Kidney (tissue), 14 donors: ENCODE data around the gene NTRK1. TPM values are rescaled to one million over a fixed set of nuclear protein-coding genes. Genes with fewer than 3 reads are reported as not detected.

ENCODE experiments used
- DNase-seq, 5 donors: peaks; one replicate each; pipeline ENCODE4 v3.0.0-alpha.2; 2013 to 2020
- FAIRE-seq: peaks from 2 replicates; lab custom pipeline; 2012; peaks lifted over from hg19 to GRCh38; lab: Jason Lieb, UNC
- H3K27ac ChIP-seq, 2 donors: one replicate each; pipeline ENCODE4 v1.7.0; 2013; ENCODE audit warnings: low read depth in 2 of 2, low read length in 2 of 2, inconsistent platforms in 1 of 2
- H3K27me3 ChIP-seq: one replicate; pipeline ENCODE4 v1.7.1; 2013; ENCODE audit warnings: low read length, inconsistent platforms; ENCODE audit not compliant: control insufficient read depth, insufficient read depth
- H3K36me3 ChIP-seq, 3 donors: one replicate each; pipeline versions ENCODE4 v1.7.0 to v1.7.1; 2013; ENCODE audit warnings: low read length in 3 of 3, control low read depth in 1 of 3, inconsistent platforms in 1 of 3; ENCODE audit not compliant: insufficient read depth in 3 of 3, control insufficient read depth in 2 of 3
- H3K4me1 ChIP-seq, 3 donors: one replicate each; pipeline versions ENCODE4 v1.7.0 to v1.7.1; 2013; ENCODE audit warnings: low read length in 3 of 3, inconsistent platforms in 1 of 3, low read depth in 1 of 3; ENCODE audit not compliant: control insufficient read depth in 2 of 3, insufficient read depth in 2 of 3
- H3K4me3 ChIP-seq, 3 donors: one replicate each; pipeline versions ENCODE4 v1.7.0 to v1.8.1; 2013; ENCODE audit warnings: low read length in 3 of 3, control low read depth in 1 of 3, inconsistent platforms in 1 of 3
- H3K9ac ChIP-seq, 3 donors: one replicate each; pipeline versions ENCODE4 v1.7.0 to v1.7.1; 2013; ENCODE audit warnings: low read length in 3 of 3, control low read depth in 1 of 3, inconsistent platforms in 1 of 3
- H3K9me3 ChIP-seq, 3 donors: one replicate each; pipeline versions ENCODE4 v1.7.0 to v1.7.1; 2013; ENCODE audit warnings: low read length in 3 of 3, control low read depth in 1 of 3, inconsistent platforms in 1 of 3; ENCODE audit not compliant: control insufficient read depth in 2 of 3, insufficient read depth in 1 of 3
- intact Hi-C: fragments of 100-400 bp; cut with DNase I; formaldehyde crosslinking; loops from one replicate; pipeline ENCODE4 v1.11.1; 2022
- polyA plus RNA-seq: library from polyadenylated mRNA; stranded (reverse); fragments of 350-450 nt; fragmentation: Illumina TruSeq; extraction: RNeasy Lipid Tissue Mini Kit (QIAGEN cat#74804); gene quantifications from one replicate; pipeline ENCODE4 v1.2.3, GENCODE V29; 2014; ENCODE audit warnings: low read depth, low replicate concordance; ENCODE audit not compliant: insufficient read depth
- total RNA-seq: library from RNA; stranded (reverse); fragmentation: NEBNext Ultra II Directional; extraction: Animal tissue kit (Norgen Biotek cat#: 25700); gene quantifications from one replicate; pipeline ENCODE4 v1.2.1, GENCODE V29; 2021
- TF ChIP-seq, protein P1 (sequence below): IDR thresholded peaks from 3 replicates; pipeline ENCODE4 v1.5.1; 2012; ENCODE audit warnings: mild to moderate bottlenecking, moderate library complexity, borderline replicate concordance; ENCODE audit not compliant: insufficient read depth; ENCODE audit errors: extremely low read depth
- donor health status: control.
- donor health status: control.
- donor health status: control.
- donor health status: control.
- donor health status: control.
- donor health status: DM: yes; HTN: yes; CAD: no.
- donor health status: Normal renal cell carcinoma (clear cell type).

NTRK1 gene
- total and polyA plus RNA-seq, 2 donors from 2014 or later, result 1.0 to 1.3 TPM

DNA sequence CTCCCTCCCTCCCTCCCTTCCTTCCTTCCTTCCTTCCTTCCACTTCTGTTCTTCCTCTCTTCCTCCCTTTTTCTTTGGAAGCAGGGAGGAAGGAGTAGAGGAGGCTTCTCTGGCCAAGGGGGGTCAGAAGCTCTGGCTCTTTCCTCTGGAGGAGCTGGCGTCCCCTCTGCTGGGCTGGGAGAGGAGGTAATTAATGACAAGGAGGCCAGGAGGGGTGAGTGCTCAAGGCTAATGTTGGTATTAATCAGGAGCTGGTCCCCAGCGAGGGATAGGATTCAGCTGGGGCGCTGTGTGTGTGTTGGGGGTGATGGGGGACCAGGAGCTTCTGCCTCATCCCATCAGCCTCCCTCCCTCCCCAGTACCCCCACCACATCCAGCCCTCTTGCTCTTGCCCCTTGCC lies 26.7 kb downstream of the NTRK1 start:
- DNase-seq, result peak in 2 of 5 donors; percentile 62 to 79
- H3K36me3 ChIP-seq, result no peaks in the 10 kb centered on the region
- FAIRE-seq, result no peak
- no peak overlapping the region for H3K27ac ChIP-seq
- peaks cover 0 to 3% (median 0%) of the 10 kb centered on the region in 3 donors for H3K4me1 ChIP-seq
- TF ChIP-seq, protein P1, sequence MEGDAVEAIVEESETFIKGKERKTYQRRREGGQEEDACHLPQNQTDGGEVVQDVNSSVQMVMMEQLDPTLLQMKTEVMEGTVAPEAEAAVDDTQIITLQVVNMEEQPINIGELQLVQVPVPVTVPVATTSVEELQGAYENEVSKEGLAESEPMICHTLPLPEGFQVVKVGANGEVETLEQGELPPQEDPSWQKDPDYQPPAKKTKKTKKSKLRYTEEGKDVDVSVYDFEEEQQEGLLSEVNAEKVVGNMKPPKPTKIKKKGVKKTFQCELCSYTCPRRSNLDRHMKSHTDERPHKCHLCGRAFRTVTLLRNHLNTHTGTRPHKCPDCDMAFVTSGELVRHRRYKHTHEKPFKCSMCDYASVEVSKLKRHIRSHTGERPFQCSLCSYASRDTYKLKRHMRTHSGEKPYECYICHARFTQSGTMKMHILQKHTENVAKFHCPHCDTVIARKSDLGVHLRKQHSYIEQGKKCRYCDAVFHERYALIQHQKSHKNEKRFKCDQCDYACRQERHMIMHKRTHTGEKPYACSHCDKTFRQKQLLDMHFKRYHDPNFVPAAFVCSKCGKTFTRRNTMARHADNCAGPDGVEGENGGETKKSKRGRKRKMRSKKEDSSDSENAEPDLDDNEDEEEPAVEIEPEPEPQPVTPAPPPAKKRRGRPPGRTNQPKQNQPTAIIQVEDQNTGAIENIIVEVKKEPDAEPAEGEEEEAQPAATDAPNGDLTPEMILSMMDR, result no peak
- H3K9me3 ChIP-seq, result no peaks in the 10 kb centered on the region
- H3K4me3 ChIP-seq, result no peak overlapping the region
- no peak overlapping the region for H3K9ac ChIP-seq
- H3K27me3 ChIP-seq, result no peaks in the 10 kb centered on the region
- intact Hi-C loops, result no loop called here

DNA sequence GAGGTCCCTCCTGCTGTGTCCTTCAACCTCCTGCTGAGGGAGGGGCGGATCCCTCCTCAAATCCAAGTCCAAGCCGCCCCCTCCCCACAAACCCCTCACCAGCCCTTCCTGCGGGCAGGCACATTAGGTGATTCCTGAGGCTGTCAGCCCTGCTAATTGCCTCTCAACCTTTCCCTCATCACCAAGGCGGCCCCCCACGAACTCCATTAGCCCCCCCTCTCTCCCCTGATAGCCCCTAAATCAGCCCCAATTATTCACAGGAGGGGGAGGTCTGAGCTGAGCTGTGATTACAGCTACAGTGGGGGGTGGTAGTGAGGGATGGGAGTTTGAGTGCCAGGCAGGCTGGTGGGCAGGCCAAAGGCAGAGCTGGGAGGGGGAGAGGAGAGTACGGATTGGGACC lies 27.1 kb downstream of the NTRK1 start:
- no peaks in the 10 kb centered on the region for H3K9me3 ChIP-seq
- DNase-seq, result no peak

DNA sequence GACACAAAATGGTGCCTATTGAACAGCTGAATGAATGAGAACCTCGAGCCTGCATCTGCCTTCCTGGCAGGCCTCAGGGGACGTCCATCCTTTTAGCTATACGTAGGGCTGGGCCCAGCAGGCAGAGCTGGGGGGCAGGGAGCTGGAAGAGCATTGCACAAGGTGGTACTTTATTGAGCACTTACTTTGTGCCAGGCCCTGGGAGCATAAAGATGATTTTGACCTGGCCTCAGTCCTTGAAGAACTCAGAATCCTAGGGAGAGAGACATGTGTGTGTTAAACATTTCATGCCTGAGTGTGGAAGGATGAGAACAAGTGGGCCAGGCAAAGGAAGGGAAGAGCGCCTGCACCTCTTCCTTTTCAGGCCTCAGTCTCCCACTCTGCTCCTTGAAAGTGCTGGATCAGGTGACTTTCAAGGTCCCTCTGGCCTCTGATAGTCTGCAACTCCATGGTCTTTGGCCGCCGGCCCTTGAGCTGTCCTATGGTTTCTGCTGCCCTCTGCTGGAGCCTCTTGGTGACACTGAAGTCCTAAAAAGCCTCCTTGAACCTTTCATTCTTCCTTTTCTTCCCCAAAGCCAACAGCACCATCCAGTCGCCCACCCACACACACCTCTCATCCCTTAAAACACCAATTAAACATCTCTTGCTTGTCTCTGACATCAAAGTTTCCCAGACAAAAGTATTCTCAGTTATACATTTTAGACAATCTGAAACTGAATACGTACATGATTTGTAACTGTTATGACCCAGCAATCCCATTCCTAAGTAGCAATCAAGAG lies 29.3 kb downstream of the NTRK1 start:
- Histone ChIP-seq H3K27me3 (no peaks in the 10 kb centered on the region), H3K4me3 (no peak overlapping the region), H3K9me3 (no peaks in the 10 kb centered on the region), H3K9ac (no peak overlapping the region), H3K36me3 (no peaks in the 10 kb centered on the region), H3K4me1 (peaks cover 0 to 3% (median 0%) of the 10 kb centered on the region in 3 donors), H3K27ac (no peak overlapping the region)
- intact Hi-C loops, result no loop called here
- DNase-seq (peak in 3 of 5 donors; percentile 82 to 94 (median 90)), FAIRE-seq (no peak)
- TF ChIP-seq, protein P1, result peak; percentile 81

More for the DNA sequence above, 27.1 kb downstream of the NTRK1 start:
- intact Hi-C loops, result no loop called here
- peaks cover 0 to 3% (median 0%) of the 10 kb centered on the region in 3 donors for H3K4me1 ChIP-seq
- TF ChIP-seq, protein P1, result no peak
- no peak for FAIRE-seq
- H3K27me3 ChIP-seq, result no peaks in the 10 kb centered on the region
- no peaks in the 10 kb centered on the region for H3K36me3 ChIP-seq
- H3K9ac ChIP-seq, result no peak overlapping the region
- H3K4me3 ChIP-seq, result no peak overlapping the region
- no peak overlapping the region for H3K27ac ChIP-seq
